GM12864 (cell line): ENCODE results near the gene SHTN1.

ENCODE experiments used
- DNase-seq: peaks from one replicate; pipeline ENCODE4 v3.0.0-alpha.2; 2011; ENCODE audit warnings: low read depth
- H3K4me3 ChIP-seq: 2 replicates; pipeline ENCODE4 v1.5.1; 2011; ENCODE audit warnings: mild to moderate bottlenecking, low read depth, low read length, control low read depth
- CTCF ChIP-seq: IDR thresholded peaks from 2 replicates; pipeline ENCODE4 v1.5.1; 2011; ENCODE audit warnings: low read depth, mild to moderate bottlenecking, moderate library complexity, low read length, control low read depth, inconsistent platforms; ENCODE audit errors: missing control alignments

SHTN1 gene

GRCh38 chr10:116925056-116925455, 79.9 kb downstream of the SHTN1 start:
- TF ChIP-seq CTCF: no peak
- H3K4me3 ChIP-seq: no peak overlapping the region
- no peak for DNase-seq

- DNase-seq: no peak
- TF ChIP-seq CTCF: no peak
- H3K4me3 ChIP-seq: no peak overlapping the region
Observed at GRCh38 chr10:116919706-116920105, 85.3 kb downstream of the SHTN1 start.

GRCh38 chr10:116919164-116919563, 85.8 kb downstream of the SHTN1 start:
- no peak for DNase-seq
- no peak for TF ChIP-seq CTCF
- H3K4me3 ChIP-seq: no peak overlapping the region

- H3K4me3 ChIP-seq: no peak overlapping the region
- no peak for TF ChIP-seq CTCF
- DNase-seq: no peak
Observed at GRCh38 chr10:116918583-116918982, 86.4 kb downstream of the SHTN1 start.

- no peak for DNase-seq
- no peak for TF ChIP-seq CTCF
- H3K4me3 ChIP-seq: no peak overlapping the region
Observed at GRCh38 chr10:116917481-116917880, 87.5 kb downstream of the SHTN1 start.

- DNase-seq: no peak
- no peak for TF ChIP-seq CTCF
- no peak overlapping the region for H3K4me3 ChIP-seq
Observed at GRCh38 chr10:116915340-116915739, 89.6 kb downstream of the SHTN1 start.

- TF ChIP-seq CTCF: no peak
- DNase-seq: no peak
- H3K4me3 ChIP-seq: no peak overlapping the region
Observed at GRCh38 chr10:116913695-116914094, 91.3 kb downstream of the SHTN1 start.
